SJSA1 (cell line): ENCODE measurements around the gene SAMD10. TPM values are rescaled to one million over a fixed set of nuclear protein-coding genes. Genes with fewer than 3 reads are reported as not detected.

Experiments used
- DNase-seq, 2 experiments: peaks; one replicate each; pipeline ENCODE4 v3.0.0-alpha.2; 2015 to 2020; ENCODE audit warnings: low spot score in 2 of 2, low read depth in 1 of 2
- H3K27ac ChIP-seq: fragments of 250-450 bp; sonication (Bioruptor Pico); 2 replicates; pipeline ENCODE4 v1.5.1; 2020; ENCODE audit warnings: mild to moderate bottlenecking, moderate library complexity
- H3K27me3 ChIP-seq: fragments of 250-450 bp; sonication (Bioruptor Pico); replicated peaks from 2 replicates; pipeline ENCODE4 v1.5.1; 2020; ENCODE audit warnings: mild to moderate bottlenecking, moderate library complexity
- H3K36me3 ChIP-seq: fragments of 250-450 bp; sonication (Bioruptor Pico); 2 replicates; pipeline ENCODE4 v1.5.1; 2020; ENCODE audit warnings: mild to moderate bottlenecking
- H3K4me1 ChIP-seq: fragments of 250-450 bp; sonication (Bioruptor Pico); replicated peaks from 2 replicates; pipeline ENCODE4 v1.6.1; 2021; ENCODE audit warnings: mild to moderate bottlenecking
- H3K4me3 ChIP-seq: fragments of 250-450 bp; sonication (Bioruptor Pico); 2 replicates; pipeline ENCODE4 v1.5.1; 2020; ENCODE audit warnings: mild to moderate bottlenecking
- H3K9me3 ChIP-seq: fragments of 250-450 bp; sonication (Bioruptor Pico); replicated peaks from 2 replicates; pipeline ENCODE4 v1.5.1; 2020; ENCODE audit warnings: mild to moderate bottlenecking
- total RNA-seq: library from RNA; depleted of rRNA; stranded (reverse); fragments of >200 nt; shearing (Covaris generic); gene quantifications from 2 replicates; pipeline ENCODE4 v1.2.3, GENCODE V29; 2014

The SAMD10 gene
- total RNA-seq, 1 experiment from 2014 or later: 0.47 TPM

GRCh38 chr20:63952769-63953168 is 26.7 kb downstream of the SAMD10 start:
- Histone ChIP-seq H3K27ac (no peak overlapping the region), H3K36me3 (peaks cover 39% of the 10 kb centered on the region), H3K4me1 (peaks cover 33% of the 10 kb centered on the region), H3K4me3 (no peak overlapping the region), H3K9me3 (0 out of 2 replicates have a peak, but pooled peaks cover 3% of the 10 kb centered on the region), H3K27me3 (no peaks in the 10 kb centered on the region)
- no peak for DNase-seq

GRCh38 chr20:63952210-63952535 is 27.3 kb downstream of the SAMD10 start:
- H3K4me1 ChIP-seq: peaks cover 30% of the 10 kb centered on the region
- DNase-seq: no peak
- no peak overlapping the region for H3K27ac ChIP-seq

GRCh38 chr20:63951398-63952209 is 27.8 kb downstream of the SAMD10 start:
- H3K4me1 ChIP-seq: peaks cover 24% of the 10 kb centered on the region

More at GRCh38 chr20:63952210-63952535, 27.3 kb downstream of the SAMD10 start:
- H3K9me3 ChIP-seq: 0 out of 2 replicates have a peak, but pooled peaks cover 3% of the 10 kb centered on the region
- H3K36me3 ChIP-seq: peaks cover 37% of the 10 kb centered on the region
- no peaks in the 10 kb centered on the region for H3K27me3 ChIP-seq
- H3K4me3 ChIP-seq: no peak overlapping the region

GRCh38 chr20:63950701-63951397 is 28.6 kb downstream of the SAMD10 start:
- DNase-seq: no peak
- peaks cover 20% of the 10 kb centered on the region for H3K4me1 ChIP-seq
- no peak overlapping the region for H3K27ac ChIP-seq
- H3K9me3 ChIP-seq: 0 out of 2 replicates have a peak, but pooled peaks cover 1% of the 10 kb centered on the region
- peaks cover 35% of the 10 kb centered on the region for H3K36me3 ChIP-seq
- H3K4me3 ChIP-seq: no peak overlapping the region
- no peaks in the 10 kb centered on the region for H3K27me3 ChIP-seq

More at GRCh38 chr20:63951398-63952209, 27.8 kb downstream of the SAMD10 start:
- no peaks in the 10 kb centered on the region for H3K27me3 ChIP-seq
- peaks cover 34% of the 10 kb centered on the region for H3K36me3 ChIP-seq
- no peak overlapping the region for H3K27ac ChIP-seq
- H3K4me3 ChIP-seq: no peak overlapping the region
- no peak for DNase-seq
- H3K9me3 ChIP-seq: 0 out of 2 replicates have a peak, but pooled peaks cover 3% of the 10 kb centered on the region

GRCh38 chr20:63947638-63948456 is 31.6 kb downstream of the SAMD10 start:
- no peak for DNase-seq
- H3K4me1 ChIP-seq: peaks cover 9% of the 10 kb centered on the region
- H3K27ac ChIP-seq: no peak overlapping the region
- H3K27me3 ChIP-seq: no peaks in the 10 kb centered on the region
- H3K4me3 ChIP-seq: no peak overlapping the region
- H3K9me3 ChIP-seq: no peaks in the 10 kb centered on the region
- peaks cover 55% of the 10 kb centered on the region for H3K36me3 ChIP-seq

- Histone ChIP-seq H3K4me1 (peaks cover 9% of the 10 kb centered on the region), H3K27ac (no peak overlapping the region), H3K27me3 (no peaks in the 10 kb centered on the region), H3K36me3 (peaks cover 54% of the 10 kb centered on the region), H3K9me3 (no peaks in the 10 kb centered on the region), H3K4me3 (no peak overlapping the region)
- no peak for DNase-seq
Measured at GRCh38 chr20:63946986-63947637, 32.3 kb downstream of the SAMD10 start.

- Histone ChIP-seq H3K9me3 (no peaks in the 10 kb centered on the region), H3K27ac (no peak overlapping the region), H3K4me3 (no peak overlapping the region), H3K36me3 (peaks cover 58% of the 10 kb centered on the region), H3K4me1 (peaks cover 9% of the 10 kb centered on the region), H3K27me3 (no peaks in the 10 kb centered on the region)
- DNase-seq: no peak
Measured at GRCh38 chr20:63945921-63946920, 33.2 kb downstream of the SAMD10 start.

- Histone ChIP-seq H3K4me3 (no peak overlapping the region), H3K36me3 (peaks cover 65% of the 10 kb centered on the region), H3K4me1 (peaks cover 9% of the 10 kb centered on the region), H3K27ac (no peak overlapping the region), H3K9me3 (no peaks in the 10 kb centered on the region), H3K27me3 (no peaks in the 10 kb centered on the region)
- DNase-seq: no peak
Measured at GRCh38 chr20:63945031-63945658, 34.3 kb downstream of the SAMD10 start.

- Histone ChIP-seq H3K4me3 (no peak overlapping the region), H3K4me1 (peaks cover 8% of the 10 kb centered on the region), H3K27ac (no peak overlapping the region), H3K27me3 (no peaks in the 10 kb centered on the region), H3K9me3 (no peaks in the 10 kb centered on the region), H3K36me3 (peaks cover 66% of the 10 kb centered on the region)
- no peak for DNase-seq
Measured at GRCh38 chr20:63944078-63944941, 35.1 kb downstream of the SAMD10 start.

GRCh38 chr20:63943808-63944077 is 35.7 kb downstream of the SAMD10 start:
- Histone ChIP-seq H3K4me3 (no peak overlapping the region), H3K9me3 (no peaks in the 10 kb centered on the region), H3K4me1 (peaks cover 2% of the 10 kb centered on the region), H3K36me3 (peaks cover 71% of the 10 kb centered on the region), H3K27me3 (no peaks in the 10 kb centered on the region), H3K27ac (no peak overlapping the region)
- DNase-seq: no peak

- Histone ChIP-seq H3K4me1 (no peaks in the 10 kb centered on the region), H3K36me3 (peaks cover 73% of the 10 kb centered on the region)
Measured at GRCh38 chr20:63942969-63943807, 36.3 kb downstream of the SAMD10 start.

More at GRCh38 chr20:63942969-63943807, 36.3 kb downstream of the SAMD10 start:
- Histone ChIP-seq H3K4me3 (no peak overlapping the region), H3K27ac (no peak overlapping the region), H3K27me3 (no peaks in the 10 kb centered on the region), H3K9me3 (no peaks in the 10 kb centered on the region)
- no peak for DNase-seq
